KG1 (cell line): ENCODE results near the gene ARL8B.
"Not testable (repeated sequence)": the region's sequence is repeated elsewhere in the genome, so short reads cannot be mapped to it uniquely, and the experiment has no call there.

Experiments used
- DNase-seq: peaks from one replicate; lab custom pipeline; 2025; lab: John Stamatoyannopoulos, UW

The ARL8B gene

GRCh38 chr3:5112043-5112442 lies 10.0 kb upstream of the ARL8B start:
- DNase-seq, result no peak

GRCh38 chr3:5113726-5114125 lies 8.4 kb upstream of the ARL8B start:
- not testable (repeated sequence) for DNase-seq

- DNase-seq, result no peak
These were observed 6.5 kb upstream of the ARL8B start for GRCh38 chr3:5115506-5116162.

GRCh38 chr3:5116538-5116937 lies 5.6 kb upstream of the ARL8B start:
- DNase-seq, result no peak

- no peak for DNase-seq
These were observed 1.6 kb upstream of the ARL8B start for GRCh38 chr3:5120446-5120845.

- DNase-seq, result no peak
These were observed 932 bp downstream of the ARL8B start for GRCh38 chr3:5122741-5123706.

GRCh38 chr3:5123937-5124336 lies 1.8 kb downstream of the ARL8B start:
- DNase-seq, result no peak

- no peak for DNase-seq
These were observed 4.5 kb downstream of the ARL8B start for GRCh38 chr3:5126586-5126985.

GRCh38 chr3:5128849-5129248 lies 6.8 kb downstream of the ARL8B start:
- DNase-seq, result no peak

GRCh38 chr3:5133239-5134018 lies 11.3 kb downstream of the ARL8B start:
- no peak for DNase-seq

GRCh38 chr3:5134019-5134391 lies 11.9 kb downstream of the ARL8B start:
- no peak for DNase-seq

GRCh38 chr3:5134499-5134898 lies 12.4 kb downstream of the ARL8B start:
- no peak for DNase-seq

GRCh38 chr3:5136211-5136918 lies 14.3 kb downstream of the ARL8B start:
- peak; percentile 18 for DNase-seq

- DNase-seq, result no peak
These were observed 14.9 kb downstream of the ARL8B start for GRCh38 chr3:5136919-5137429.

- no peak for DNase-seq
These were observed 16.3 kb downstream of the ARL8B start for GRCh38 chr3:5138214-5138981.

- DNase-seq, result no peak
These were observed 18.1 kb downstream of the ARL8B start for GRCh38 chr3:5140230-5140621.

- no peak for DNase-seq
These were observed 18.7 kb downstream of the ARL8B start for GRCh38 chr3:5140839-5141238.

GRCh38 chr3:5141760-5142159 lies 19.7 kb downstream of the ARL8B start:
- DNase-seq, result no peak

- no peak for DNase-seq
These were observed 21.4 kb downstream of the ARL8B start for GRCh38 chr3:5143464-5143863.

- DNase-seq, result no peak
These were observed 22.4 kb downstream of the ARL8B start for GRCh38 chr3:5144316-5144994.
